ENCODE measurements around the gene LFNG.
"Not testable (repeated sequence)": the region's sequence is repeated elsewhere in the genome, so short reads cannot be mapped to it uniquely, and the experiment has no call there.

The LFNG gene

DNA sequence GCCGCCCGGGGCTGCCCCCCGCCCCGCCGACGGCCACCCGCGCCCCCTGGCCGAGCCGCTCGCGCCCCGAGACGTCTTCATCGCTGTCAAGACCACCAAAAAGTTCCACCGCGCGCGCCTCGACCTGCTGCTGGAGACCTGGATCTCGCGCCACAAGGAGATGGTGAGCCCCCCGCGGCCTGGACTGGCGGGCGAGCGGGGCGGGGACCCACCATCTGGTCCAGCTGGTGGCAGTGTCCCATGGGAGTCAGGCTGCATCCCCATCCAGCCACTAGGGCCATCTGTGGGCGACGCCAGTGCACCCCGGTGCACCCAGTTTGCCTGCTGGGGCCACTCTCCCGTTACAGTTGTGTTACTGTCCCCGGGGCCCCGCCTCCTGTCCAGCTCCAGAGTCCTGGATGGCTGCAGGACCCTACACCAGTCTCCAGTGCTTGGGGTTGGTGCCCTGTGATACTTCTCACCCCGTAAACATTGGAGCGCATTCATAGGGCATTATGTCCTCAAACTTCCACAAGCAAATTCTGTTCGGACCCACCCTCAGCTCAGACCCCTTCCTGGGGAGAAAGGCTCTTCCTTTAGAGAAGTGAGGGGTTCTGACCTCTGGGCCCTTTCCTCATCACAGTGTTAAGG is 672 bp downstream of the LFNG start:
- peak; percentile 27 for DNase-seq

DNA sequence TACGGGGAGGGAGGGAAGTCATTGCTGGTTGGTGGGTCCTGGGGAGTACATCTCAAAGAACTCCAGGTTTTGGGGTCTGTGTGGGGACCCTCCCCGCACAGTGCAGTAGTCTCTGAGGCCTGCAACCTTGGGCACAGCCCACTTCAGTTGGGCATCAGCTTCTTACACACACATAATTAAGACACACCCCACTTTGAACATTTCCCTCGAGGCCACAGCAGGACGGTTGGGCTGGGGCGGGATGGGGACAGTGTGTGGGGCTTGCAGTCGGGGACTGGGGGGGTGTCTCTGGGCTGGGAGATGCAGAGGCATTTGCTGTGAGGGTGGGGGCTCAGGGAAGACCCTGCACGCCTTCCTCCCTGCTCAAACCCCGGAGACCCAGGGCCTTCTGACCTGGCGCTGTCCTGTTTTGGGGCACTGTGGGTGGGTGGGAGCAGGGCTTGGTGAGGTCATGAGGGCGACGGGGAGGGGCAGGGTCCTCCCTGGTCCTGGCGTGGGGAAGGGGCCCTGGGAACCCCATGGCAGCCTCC is 1.3 kb downstream of the LFNG start:
- DNase-seq, result no peak

DNA sequence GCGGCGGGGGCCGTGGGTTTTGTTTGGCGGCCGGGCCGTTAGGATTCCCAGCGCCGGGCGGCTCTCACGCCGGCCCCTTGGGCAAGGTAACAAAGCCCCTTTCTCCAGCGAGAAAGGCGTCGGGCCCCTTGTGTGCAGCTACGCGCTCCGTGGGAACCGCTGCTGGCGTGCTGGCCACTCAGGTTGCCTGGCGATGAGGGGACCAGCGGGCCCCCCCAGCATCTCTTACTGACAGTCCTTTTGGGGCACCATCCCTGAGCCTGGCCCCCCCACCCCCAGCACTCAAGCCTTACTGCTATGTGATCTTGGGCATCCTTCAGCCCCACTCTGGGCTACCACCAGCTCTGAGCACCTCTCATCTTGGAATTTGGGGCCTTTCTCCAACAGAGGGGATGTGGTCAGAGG is 1.8 kb downstream of the LFNG start:
- no peak for DNase-seq

DNA sequence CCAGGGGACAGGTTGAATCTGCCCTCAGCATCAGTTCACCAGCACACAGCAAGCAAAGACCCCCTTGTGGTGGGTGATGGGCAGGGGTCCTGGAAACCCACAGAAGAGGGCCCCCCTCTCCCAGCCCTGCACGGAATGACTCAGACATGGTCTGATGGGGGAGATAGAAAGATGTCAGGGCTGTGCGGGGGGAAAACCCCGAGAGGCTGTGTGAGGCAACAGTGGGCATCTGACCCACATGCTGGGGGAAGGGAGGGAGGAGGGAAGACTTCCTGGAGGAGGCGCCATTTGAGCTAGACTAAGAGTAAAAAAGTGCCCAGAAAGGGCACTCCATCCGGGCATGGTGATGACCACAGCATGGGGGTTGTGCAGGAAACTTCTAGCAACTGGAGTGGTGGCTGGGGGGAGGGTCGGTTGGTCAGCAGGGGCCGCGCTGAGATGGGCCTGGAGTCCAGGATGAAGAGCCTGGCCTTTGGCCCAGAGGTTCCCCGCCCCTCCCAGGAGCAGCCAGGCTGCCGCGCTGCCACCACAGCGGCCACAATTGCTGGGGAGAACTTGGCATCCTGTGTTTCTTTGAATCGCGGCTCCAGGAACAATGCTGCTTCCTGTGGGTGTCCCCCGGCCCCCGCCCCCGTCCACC is 2.5 kb downstream of the LFNG start:
- peak; percentile 83 for DNase-seq

DNA sequence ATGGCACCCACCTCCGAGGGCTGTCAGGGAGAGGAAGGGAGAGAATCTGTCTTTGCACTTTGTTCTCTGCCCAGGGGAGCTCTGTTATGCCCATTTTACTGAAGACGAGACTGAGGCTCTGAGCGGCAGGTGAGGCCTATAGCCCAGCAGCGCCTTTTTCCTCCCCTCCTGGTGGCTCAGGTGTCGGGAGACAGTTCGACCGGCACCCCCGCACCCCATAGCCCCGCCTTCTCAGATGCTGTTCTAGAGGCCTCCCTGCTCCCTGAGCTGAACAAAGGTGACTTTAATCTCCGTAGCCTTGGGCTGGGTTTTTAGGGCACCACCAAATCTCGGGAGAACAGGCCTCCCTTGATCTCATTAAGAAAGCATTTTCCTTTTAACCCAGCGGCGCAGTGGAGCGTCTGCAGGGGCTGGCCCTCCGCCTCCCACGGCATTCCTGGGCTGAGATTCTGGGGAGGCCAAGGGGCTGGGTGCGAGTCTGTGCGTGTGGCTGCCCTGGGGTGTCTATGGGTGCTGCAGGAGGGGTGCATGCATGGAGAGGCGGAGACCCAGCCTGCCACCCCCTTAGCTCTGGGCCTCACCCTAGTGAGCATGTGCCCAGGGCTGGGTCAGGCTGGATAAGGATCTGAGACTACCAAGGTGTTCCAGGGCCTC is 3.3 kb downstream of the LFNG start:
- no peak for DNase-seq

DNA sequence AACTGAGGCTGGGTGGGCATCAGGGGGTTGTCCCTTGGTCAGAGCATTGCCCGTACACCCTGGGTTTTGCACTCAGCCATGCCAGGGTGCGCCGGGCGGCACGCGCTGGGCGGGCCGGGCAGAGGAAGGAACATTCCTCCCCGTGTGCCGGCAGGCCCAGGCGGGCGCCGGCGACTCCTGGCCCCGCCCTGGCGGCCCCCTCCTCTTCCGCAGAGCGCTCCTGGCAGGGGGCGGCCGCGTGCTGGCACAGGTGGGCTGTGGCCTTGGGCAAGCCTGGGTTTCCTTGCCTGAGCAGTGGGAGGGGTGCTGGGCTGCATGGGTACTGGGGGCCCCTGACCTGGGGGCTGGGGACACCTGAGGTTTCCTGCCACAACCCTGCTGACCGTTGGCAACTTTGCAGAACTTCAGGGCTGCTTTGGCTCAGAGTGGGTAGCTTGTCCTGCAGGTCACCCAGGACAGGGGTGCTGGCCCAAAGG is 3.9 kb downstream of the LFNG start:
- no peak for DNase-seq

DNA sequence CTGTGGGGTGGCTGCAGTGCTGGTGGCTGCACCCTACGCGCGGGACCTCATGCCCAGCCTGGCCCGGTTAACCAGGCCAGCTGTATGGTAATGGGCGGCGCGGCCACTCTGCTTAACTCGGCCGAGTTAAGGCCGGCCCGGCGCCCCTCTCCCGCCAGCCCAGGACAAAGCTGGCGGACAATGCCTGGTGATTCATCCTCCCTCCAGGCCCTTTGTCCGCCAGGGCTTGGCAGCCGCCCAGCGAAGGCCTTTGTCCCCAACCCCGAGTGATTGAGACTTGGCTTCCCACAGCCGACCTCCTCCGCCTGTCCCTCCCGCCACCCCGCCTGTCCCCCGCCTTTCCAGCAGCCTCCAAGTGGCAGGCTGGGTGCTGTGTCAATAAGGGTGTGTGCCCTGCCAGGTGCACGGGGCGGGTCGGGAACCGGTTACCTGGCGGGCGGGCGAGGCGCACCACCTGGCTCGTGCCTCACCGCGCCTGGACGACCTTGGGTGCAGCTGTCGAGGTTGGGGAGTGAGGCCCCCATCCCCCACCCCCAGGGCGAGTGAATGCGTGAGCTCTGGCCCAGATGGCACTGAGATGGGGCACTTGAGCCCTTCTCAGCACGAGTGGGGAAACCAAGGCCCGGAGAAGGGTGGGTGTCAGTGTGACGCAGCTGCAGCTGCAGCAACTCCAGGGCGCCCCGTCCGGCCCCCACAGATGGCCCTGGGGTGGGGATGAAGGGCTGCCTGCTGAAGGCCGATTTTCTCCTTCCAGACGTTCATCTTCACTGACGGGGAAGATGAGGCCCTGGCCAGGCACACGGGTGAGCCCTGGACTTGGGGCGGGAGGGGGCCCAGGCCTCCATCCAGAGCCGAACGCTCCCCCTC is 4.6 kb downstream of the LFNG start:
- DNase-seq, result no peak

DNA sequence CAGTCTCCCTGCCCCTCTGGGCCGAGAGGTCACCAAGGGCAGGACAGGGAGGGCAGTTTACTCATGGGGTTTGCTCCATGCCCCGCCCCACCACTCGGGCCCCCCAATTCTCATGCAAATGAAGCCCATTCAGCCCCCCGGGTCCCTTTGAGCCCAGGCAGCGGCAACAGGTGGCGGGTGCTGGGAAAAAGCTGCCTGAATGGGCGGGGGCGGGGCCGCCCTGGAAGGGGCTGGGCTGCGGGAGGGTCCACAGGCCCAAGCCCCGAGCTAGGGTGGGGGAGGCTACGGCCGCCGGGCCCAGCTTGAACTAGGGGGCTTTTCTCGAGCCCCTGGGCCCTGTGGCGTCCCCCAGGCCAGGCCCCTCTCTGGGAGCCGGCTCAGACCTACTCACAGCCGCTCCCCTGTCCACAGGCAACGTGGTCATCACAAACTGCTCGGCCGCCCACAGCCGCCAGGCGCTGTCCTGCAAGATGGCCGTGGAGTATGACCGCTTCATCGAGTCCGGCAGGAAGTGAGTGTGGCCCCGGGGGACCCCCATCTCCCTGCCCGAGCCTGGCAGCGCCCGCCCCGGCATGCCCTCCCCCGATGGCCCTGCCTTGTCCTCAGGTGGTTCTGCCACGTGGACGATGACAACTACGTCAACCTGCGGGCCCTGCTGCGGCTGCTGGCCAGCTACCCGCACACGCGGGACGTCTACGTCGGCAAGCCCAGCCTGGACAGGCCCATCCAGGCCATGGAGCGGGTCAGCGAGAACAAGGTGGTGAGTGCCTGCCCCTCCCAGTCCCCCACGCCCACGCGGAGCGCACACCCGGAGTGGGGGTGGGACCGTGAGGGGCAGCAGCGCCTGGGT is 5.5 kb downstream of the LFNG start:
- no peak for DNase-seq

DNA sequence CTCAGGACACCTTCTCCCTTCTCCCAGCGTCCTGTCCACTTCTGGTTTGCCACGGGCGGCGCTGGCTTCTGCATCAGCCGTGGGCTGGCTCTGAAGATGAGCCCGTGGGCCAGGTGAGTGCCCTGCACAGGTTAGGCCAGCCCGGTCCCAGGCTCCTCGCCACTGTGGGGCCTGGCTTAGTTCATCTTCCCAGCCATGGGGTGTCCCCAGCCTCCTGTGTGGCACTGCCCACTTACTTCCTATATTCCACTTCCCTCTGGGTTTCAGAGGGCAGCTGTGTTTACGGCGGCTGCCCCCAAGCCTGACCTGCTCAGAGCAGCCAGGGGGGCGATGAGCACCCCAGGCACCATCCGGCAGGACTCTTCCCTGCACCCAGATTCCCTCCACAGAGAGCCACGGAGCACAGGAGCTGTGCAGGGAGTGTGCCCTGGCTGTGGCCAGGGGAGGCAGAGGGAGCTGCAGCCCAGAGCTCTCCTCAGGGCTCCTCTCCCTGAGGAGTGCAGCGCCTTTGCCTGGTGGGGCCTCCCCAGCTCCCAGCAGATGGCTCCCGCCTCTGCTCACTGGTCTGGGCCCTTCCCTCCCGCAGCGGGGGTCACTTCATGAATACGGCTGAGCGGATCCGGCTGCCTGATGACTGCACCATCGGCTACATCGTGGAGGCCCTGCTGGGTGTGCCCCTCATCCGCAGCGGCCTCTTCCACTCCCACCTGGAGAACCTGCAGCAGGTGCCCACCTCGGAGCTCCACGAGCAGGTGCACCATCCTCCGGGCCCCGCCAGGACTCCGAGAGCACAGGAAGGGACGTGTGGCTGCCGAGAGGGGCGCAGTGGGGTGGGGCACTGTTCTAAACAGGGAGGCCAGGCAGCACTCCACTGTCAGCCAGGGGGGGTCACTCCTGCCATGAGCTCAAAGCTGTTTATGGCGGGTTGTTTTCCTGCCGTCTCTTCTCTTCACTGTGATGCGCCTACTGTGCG is 6.4 kb downstream of the LFNG start:
- DNase-seq, result no peak

DNA sequence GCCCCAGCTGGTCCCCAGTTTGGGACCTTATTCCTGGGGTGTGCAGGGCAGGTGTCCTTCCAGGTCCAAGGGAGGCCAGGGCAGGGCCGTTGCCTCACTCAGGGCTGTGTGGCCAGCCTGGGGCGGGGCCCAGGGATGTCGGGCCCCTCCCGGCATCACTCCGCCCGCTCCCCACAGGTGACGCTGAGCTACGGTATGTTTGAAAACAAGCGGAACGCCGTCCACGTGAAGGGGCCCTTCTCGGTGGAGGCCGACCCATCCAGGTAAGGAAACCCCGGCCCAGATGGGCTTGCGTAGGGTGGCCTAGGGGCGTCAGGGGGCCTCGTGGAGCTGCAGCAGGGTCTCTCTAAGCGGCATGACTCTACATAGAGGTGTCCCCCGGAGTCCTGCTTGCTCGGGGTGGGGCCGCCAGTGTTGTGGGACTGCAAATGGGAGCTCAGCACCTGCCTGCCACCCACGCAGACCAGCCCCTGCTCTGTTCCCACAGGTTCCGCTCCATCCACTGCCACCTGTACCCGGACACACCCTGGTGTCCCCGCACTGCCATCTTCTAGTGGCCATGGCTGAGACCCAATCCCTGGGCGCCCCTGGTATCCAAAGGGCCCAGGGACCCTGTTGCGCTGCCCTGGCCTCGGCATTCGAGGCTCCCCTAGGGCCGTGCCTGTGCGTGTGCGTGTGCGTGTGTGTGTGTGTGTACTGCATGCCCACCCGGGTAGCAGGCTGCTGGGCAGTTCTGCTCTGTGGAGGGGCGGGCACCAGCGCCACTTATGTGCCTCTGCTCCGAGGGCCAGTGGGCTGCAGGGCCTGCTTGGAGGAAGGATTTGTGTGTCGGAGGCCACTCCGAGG is 7.3 kb downstream of the LFNG start:
- no peak for DNase-seq

DNA sequence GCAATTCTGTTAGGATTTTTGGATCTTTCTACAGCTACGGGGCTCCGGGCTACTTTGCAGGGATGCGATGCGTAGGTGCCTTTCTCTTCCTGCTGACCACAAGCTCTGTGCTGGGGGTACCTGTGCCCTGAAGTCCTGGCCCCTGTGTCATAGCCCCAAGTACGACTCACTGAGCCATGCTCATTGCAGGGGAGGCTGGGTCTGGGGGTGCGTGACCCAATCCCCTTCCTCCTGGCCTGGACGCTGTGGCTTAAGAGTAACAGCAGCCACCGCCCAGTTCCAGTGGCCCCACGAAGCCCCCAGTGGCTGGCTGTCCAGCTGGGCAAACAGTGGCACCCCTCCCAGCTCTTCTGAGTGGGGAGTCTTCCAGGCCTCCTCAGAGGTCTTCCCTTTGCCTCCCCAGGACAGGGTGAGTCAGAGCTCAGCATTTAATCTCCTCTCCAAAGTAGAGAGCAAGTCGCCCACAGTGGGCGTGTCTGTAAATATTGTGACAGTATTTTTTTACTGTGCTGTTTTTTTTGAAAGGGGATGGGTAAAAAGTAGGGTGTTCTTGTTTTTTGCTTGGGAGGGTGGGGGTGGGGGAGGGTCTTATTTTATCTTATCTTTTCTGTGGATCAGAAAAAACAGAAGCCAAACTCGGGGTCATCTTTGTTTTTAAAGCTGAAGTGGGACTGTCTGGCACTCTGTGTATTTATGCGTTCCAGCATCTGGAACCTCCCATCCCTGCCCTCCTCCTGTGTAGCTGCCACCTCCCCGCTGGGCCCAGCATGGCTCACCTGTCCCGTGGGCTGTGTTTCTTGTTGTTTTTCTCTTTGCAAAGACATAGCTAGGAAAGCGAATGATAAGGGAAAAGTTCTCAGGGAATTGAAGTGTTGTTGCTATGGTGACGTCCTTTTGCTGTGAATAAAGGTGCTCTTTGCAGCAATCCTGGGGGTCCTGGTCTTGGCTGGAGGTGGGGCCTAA is 8.2 kb downstream of the LFNG start:
- peak; percentile 59 for DNase-seq

DNA sequence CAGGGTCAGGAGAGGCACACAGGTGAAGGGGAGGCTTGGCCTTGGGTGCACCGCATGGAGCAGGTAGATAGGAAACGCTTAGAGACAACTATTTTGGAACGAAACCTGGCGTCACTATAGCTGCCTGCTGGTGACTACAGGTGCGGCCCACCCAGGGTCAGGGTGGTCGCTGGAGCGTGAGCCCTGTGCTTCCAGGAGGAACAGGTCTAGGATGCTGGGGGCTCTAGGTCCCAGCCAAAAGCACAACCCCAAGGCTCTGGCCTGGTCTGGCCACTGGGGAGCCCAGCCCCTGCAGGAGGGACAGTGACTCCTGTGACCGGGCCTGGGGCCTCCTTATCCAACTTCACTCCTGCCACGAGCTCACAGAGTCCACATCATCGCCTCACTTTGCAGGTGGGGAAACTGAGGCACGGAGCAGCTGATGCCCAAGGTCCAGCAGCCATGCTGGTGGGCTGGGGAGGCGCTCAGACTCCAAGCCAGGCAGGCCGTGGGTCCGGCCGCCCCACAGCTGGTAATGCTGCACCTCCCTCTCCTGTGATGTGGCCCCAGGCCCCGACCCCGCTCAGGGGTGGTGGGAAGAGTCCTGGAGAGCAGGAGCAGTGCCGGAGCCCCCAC is 9.0 kb downstream of the LFNG start:
- no peak for DNase-seq

DNA sequence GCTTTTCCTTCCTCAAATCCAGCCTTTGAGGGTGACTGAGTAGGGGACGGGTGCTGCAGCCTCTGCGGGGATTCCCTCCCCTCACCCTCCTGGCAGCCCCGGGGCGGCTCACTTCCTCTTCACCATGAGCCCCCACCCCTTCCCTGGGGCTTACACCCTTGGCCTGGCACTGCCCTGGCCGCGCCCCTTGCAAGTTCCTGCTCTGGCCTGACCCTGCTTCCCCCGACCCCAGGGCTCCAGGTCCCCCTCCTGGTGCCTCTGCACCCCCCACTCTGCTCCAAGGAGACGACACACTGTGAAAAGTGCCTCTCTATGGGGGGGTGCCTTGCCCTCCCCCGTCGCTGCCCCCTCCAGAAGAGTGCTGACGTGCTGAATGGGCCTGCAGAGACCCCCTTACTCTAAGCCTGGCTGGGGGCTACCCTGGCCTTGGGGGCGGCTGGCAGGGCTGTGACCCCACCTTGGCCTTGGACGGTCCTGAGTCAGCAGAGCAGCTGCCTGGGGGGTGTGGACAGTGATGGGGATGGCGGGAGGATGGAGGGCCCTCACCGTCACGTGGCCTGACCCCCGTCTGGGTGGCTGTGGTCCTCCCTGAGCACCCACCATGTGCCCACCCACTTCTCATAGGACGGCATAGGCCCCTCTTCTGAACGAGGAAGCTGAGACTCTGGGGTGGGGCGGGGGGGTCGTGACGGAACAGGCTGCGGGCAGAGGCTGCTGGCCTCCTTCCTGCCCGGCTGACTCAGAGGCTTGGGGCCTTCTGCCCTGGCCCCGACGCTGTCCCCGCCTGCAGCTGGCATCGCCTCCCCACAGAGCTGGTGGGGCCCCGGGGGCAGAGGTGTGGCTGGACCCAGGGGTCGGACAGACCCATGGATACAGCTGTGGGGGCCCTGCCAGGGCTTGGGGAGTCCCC is 9.8 kb downstream of the LFNG start:
- DNase-seq, result peak; percentile 69

DNA sequence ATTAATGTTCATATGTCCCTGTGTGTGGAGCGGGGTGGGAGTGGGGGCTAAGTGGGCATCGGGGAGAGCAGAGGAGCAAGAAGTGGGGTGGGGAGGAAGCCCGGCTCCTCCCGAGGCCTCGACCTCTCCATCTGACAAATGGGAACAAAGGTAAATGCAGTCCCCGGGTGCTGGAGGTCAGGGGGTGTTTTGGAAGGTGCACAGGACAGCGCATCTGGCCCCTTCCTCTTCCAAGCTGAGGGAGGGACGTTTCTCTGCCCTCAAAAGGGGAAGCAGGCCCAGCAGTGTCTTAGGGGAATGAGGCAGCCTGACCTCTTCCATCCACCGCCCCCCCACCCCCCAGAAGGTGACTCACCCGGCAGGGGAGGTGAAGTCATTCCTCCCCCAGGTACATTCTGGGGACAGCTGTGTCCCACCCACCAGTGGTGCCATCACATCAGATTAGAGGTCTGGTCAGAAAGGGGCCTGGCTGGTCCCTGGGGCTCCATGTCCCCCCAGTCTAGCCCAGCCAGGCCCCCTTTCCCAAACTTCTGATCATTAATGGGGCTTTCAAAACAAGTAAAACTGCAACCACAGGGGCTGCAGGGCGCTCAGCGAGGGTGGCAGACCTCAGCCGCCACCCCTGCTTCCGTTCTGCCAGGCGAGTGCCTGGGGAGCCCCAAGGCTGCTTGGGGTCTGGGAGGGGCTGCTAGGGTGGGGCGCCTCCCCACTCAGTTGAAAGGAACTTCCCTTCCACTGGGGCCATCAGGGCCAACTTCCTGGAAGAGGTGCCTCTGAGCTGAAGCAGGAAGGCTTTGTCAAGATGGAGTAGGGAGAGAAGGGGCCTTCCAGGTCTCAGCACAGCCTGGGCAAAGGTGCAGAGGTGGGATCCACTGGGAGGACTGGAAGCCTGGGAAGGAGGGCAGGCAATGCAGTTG is 10.8 kb downstream of the LFNG start:
- DNase-seq, result peak; percentile 84

DNA sequence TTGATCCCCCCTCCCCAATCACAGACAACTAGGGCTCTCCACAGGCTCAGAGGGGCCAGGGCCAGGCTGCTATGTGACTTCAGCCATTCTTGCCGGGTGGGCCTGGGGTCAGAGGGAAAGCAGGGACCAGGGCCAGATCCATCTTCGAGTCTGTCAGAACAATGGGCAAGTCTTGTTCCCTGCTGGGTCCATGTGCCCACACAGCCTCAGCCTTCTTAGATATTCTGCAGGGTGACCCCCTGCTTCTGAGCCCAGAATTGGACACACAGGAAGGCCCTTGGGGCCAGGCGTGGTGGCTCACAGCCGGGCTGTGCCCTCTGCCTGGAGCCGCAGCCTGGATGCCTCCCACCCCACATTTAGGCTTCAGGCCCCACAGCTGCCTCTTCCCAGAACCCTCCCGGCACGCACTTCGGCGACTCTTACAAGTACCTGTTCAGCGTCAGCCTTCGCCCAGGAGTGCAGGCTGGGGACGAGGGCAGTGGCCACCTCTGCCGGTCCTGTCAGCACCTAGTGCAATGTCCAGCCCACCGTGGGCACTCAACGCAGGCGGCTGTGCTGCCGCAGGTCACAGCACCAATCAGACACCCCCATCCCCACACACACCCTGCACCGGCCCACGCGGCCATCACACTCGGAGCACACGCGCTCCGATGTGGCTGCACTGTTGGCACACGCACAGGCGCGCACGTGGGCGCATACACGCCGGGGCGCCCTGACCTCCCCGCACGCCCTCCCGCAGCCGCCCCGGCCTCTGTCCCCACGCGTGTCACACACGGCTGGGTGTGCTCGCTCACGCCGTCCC is 11.6 kb downstream of the LFNG start:
- not testable (repeated sequence) for DNase-seq
